Duodenal mucosa (tissue), 2 donors: ENCODE results near the gene RASGEF1B.

Experiments used
- H3K27ac ChIP-seq: one replicate; pipeline ENCODE4 v1.7.0; 2013; ENCODE audit warnings: low read depth, low read length
- H3K27me3 ChIP-seq, 2 donors: one replicate each; pipeline ENCODE4 v1.7.0; 2013; ENCODE audit warnings: low read length in 2 of 2, control low read depth in 1 of 2; ENCODE audit not compliant: insufficient read depth in 2 of 2, control insufficient read depth in 1 of 2
- H3K36me3 ChIP-seq, 2 donors: one replicate each; pipeline ENCODE4 v1.7.0; 2013; ENCODE audit warnings: low read length in 2 of 2, control low read depth in 1 of 2; ENCODE audit not compliant: insufficient read depth in 2 of 2, control insufficient read depth in 1 of 2
- H3K4me1 ChIP-seq, 2 donors: one replicate each; pipeline ENCODE4 v1.7.0; 2013; ENCODE audit warnings: low read length in 2 of 2, control low read depth in 1 of 2; ENCODE audit not compliant: insufficient read depth in 2 of 2, control insufficient read depth in 1 of 2
- H3K4me3 ChIP-seq, 2 donors: one replicate each; pipeline ENCODE4 v1.7.0; 2013; ENCODE audit warnings: low read length in 2 of 2, low read depth in 1 of 2
- H3K9ac ChIP-seq, 2 donors: one replicate each; pipeline ENCODE4 v1.7.0; 2013; ENCODE audit warnings: low read length in 2 of 2, low read depth in 1 of 2
- H3K9me3 ChIP-seq, 2 donors: one replicate each; pipeline ENCODE4 v1.7.0; 2013; ENCODE audit warnings: low read length in 2 of 2, control low read depth in 1 of 2; ENCODE audit not compliant: control insufficient read depth in 1 of 2

RASGEF1B gene

DNA sequence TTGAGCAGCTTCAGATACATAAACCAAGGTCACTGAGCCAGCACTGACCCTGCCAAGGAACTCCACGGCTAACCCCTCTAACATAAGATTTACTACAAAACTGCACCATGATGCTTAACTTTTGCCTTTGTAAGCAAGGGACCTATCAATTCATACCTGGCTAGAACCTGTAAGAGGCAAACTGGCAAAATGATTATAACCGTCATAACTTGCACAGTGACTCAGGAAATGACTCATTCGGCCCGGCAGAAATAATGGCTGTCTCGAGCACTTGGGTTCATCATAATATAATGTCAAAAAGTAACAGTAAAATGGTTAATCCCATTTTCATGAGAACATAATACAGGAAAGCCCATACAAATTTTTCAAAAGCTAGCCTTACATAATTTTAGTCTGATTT is 17.2 kb downstream of the RASGEF1B start:
- H3K9ac ChIP-seq, result no peak overlapping the region
- peaks cover 31 to 65% of the 10 kb centered on the region in 2 donors for H3K36me3 ChIP-seq
- no peak overlapping the region for H3K27ac ChIP-seq
- H3K4me3 ChIP-seq, result no peak overlapping the region
- no peaks in the 10 kb centered on the region for H3K9me3 ChIP-seq
- H3K4me1 ChIP-seq, result peaks cover 7 to 19% of the 10 kb centered on the region in 2 donors
- no peaks in the 10 kb centered on the region for H3K27me3 ChIP-seq

DNA sequence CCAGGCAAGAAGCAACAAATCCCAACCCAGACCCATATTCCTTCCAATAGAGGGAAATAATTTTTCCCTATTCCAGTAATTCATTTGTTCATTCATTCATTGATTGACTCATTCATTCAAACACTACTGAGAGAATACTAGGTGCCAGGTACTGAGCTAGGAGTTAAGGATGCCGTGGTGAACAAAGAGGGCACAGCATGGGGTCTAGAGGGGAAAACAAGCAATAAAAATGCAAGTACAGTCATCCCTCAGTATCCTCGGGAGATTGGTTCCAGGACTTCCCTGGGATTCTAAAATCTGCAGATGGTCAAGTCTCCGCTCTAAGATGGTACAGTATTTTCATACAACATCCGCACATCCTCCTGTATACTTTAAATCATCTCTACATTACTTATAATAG is 18.7 kb downstream of the RASGEF1B start:
- no peak overlapping the region for H3K27ac ChIP-seq
- no peaks in the 10 kb centered on the region for H3K9me3 ChIP-seq
- H3K36me3 ChIP-seq, result peaks cover 26 to 63% of the 10 kb centered on the region in 2 donors
- H3K27me3 ChIP-seq, result no peaks in the 10 kb centered on the region
- H3K4me3 ChIP-seq, result no peak overlapping the region
- peaks cover 13 to 32% of the 10 kb centered on the region in 2 donors for H3K4me1 ChIP-seq
- no peak overlapping the region for H3K9ac ChIP-seq

DNA sequence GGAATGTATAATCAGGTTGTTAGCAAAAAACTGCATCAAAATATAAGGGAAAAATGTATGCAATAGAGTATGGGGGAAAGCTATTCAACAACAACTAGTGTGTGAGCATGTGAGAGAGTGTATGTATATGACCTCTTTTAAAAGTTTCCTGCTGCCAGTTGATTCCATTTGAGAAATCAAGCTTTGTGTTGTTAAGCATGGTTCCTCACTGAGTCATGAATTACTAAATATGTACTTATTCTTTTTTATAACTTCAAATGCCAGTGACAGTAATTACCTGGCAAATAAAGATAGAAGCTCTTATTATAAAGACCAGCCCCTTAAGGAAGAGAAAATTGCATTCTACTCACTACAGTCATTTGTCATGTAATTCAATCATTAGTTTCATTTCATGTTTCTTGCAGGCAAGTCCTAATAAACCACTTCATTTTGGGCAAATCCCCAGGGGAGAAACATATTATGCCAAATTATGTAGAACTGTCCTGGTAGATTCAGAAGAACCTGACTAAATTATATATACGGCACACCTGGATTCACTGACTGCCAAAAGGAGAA is 19.2 kb downstream of the RASGEF1B start:
- no peaks in the 10 kb centered on the region for H3K9me3 ChIP-seq
- H3K9ac ChIP-seq, result no peak overlapping the region
- no peaks in the 10 kb centered on the region for H3K27me3 ChIP-seq
- H3K27ac ChIP-seq, result no peak overlapping the region
- H3K36me3 ChIP-seq, result peaks cover 26 to 61% of the 10 kb centered on the region in 2 donors
- H3K4me3 ChIP-seq, result no peak overlapping the region
- peaks cover 17 to 34% of the 10 kb centered on the region in 2 donors for H3K4me1 ChIP-seq

GRCh38 chr4:81449015-81449414 is 22.7 kb downstream of the RASGEF1B start:
- Histone ChIP-seq H3K27ac (no peak overlapping the region), H3K36me3 (peaks cover 26 to 66% of the 10 kb centered on the region in 2 donors)

GRCh38 chr4:81447566-81448229 is 24.0 kb downstream of the RASGEF1B start:
- peak overlapping the region; percentile 56 for H3K27ac ChIP-seq
- no peaks in the 10 kb centered on the region for H3K27me3 ChIP-seq
- peaks cover 23 to 64% of the 10 kb centered on the region in 2 donors for H3K36me3 ChIP-seq
- H3K9me3 ChIP-seq, result no peaks in the 10 kb centered on the region
- H3K4me1 ChIP-seq, result peaks cover 25 to 35% of the 10 kb centered on the region in 2 donors
- peak overlapping the region in 1 of 2 donors; percentile 24 for H3K4me3 ChIP-seq
- no peak overlapping the region for H3K9ac ChIP-seq

More at GRCh38 chr4:81449015-81449414, 22.7 kb downstream of the RASGEF1B start:
- H3K4me1 ChIP-seq, result peaks cover 25 to 43% of the 10 kb centered on the region in 2 donors
- no peak overlapping the region for H3K9ac ChIP-seq
- H3K9me3 ChIP-seq, result no peaks in the 10 kb centered on the region
- no peak overlapping the region for H3K4me3 ChIP-seq
- no peaks in the 10 kb centered on the region for H3K27me3 ChIP-seq

- no peak overlapping the region for H3K27ac ChIP-seq
Measured at GRCh38 chr4:81446634-81447033, 25.1 kb downstream of the RASGEF1B start.

GRCh38 chr4:81445196-81445595 is 26.5 kb downstream of the RASGEF1B start:
- Histone ChIP-seq H3K9me3 (no peaks in the 10 kb centered on the region), H3K4me1 (peaks cover 25 to 33% of the 10 kb centered on the region in 2 donors), H3K27me3 (no peaks in the 10 kb centered on the region), H3K9ac (no peak overlapping the region), H3K36me3 (peaks cover 34 to 74% of the 10 kb centered on the region in 2 donors), H3K4me3 (no peak overlapping the region), H3K27ac (no peak overlapping the region)

More at GRCh38 chr4:81446634-81447033, 25.1 kb downstream of the RASGEF1B start:
- no peak overlapping the region for H3K9ac ChIP-seq
- H3K27me3 ChIP-seq, result no peaks in the 10 kb centered on the region
- peaks cover 24 to 68% of the 10 kb centered on the region in 2 donors for H3K36me3 ChIP-seq
- H3K9me3 ChIP-seq, result no peaks in the 10 kb centered on the region
- peaks cover 25 to 33% of the 10 kb centered on the region in 2 donors for H3K4me1 ChIP-seq
- H3K4me3 ChIP-seq, result peak overlapping the region; percentile 5 to 10

DNA sequence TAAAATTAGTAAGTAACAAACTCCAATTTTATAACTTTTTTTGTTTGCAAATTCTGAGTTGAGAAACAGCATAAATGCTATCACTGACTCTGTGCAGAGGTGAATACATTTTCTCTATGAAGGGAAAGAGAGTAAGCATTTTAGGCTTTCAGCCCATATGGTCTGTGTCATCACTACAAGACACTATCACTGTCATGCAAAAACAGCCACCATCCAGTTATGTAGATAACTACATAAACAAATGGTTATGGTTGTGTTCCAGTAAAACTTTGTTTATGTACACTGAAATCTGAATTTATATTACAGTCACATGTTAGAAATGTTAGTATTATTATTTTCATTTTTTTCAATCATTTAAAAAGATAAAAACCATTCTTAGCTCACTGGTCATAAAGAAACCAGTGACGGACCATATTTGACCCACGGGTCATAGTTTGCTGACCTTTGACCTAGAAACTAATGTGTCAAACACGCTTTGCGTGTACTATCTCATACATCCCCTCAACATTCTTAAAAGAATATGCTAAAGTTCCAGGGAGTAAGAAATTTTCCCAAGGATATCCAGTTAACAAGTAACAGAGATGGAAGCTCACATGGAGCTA is 29.1 kb downstream of the RASGEF1B start:
- Histone ChIP-seq H3K27ac (no peak overlapping the region), H3K9ac (no peak overlapping the region), H3K9me3 (no peaks in the 10 kb centered on the region), H3K36me3 (peaks cover 44 to 85% of the 10 kb centered on the region in 2 donors), H3K27me3 (no peaks in the 10 kb centered on the region), H3K4me3 (no peak overlapping the region), H3K4me1 (peaks cover 13 to 15% of the 10 kb centered on the region in 2 donors)

DNA sequence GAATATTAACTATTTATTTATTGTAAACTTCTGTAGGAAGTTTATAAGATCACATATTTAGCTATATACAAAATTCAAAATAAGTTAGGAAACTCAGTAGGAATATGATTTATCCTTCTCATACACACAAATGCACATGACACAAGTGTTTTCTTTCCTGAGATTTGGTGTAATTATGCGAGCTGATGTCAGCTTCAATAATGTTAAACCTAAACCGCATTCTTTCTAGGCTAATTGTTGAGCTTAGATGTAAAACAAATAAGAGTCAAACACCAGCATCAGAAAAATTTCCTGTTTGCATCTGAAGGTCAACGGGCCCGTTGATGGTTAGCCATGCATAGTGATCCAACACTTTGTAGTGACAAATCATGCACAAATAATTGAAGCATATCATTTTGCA is 30.8 kb downstream of the RASGEF1B start:
- no peak overlapping the region for H3K4me3 ChIP-seq
- H3K4me1 ChIP-seq, result peaks cover 6 to 8% of the 10 kb centered on the region in 2 donors
- H3K27me3 ChIP-seq, result no peaks in the 10 kb centered on the region
- H3K9me3 ChIP-seq, result no peaks in the 10 kb centered on the region
- peaks cover 44 to 80% of the 10 kb centered on the region in 2 donors for H3K36me3 ChIP-seq
- no peak overlapping the region for H3K27ac ChIP-seq
- H3K9ac ChIP-seq, result no peak overlapping the region

- Histone ChIP-seq H3K9me3 (no peaks in the 10 kb centered on the region), H3K27me3 (no peaks in the 10 kb centered on the region), H3K27ac (no peak overlapping the region), H3K4me1 (peaks cover 6 to 18% of the 10 kb centered on the region in 2 donors), H3K4me3 (no peak overlapping the region), H3K9ac (no peak overlapping the region), H3K36me3 (peaks cover 41 to 68% of the 10 kb centered on the region in 2 donors)
Measured at GRCh38 chr4:81436941-81437574, 34.6 kb downstream of the RASGEF1B start.
